Measurements from ENCODE around the gene CFLAR. TPM values are rescaled to one million over a fixed set of nuclear protein-coding genes. Genes with fewer than 3 reads are reported as not detected.
A peak's percentile ranks its signal among the peaks of the same experiment; 100 is the strongest.
"Not testable (repeated sequence)": the region's sequence is repeated elsewhere in the genome, so short reads cannot be mapped to it uniquely, and the experiment has no call there.

The CFLAR gene
- total RNA-seq, 2 donors from 2014 or later = 165 to 315 TPM

- no peak overlapping the region for H3K27ac ChIP-seq
- TF ChIP-seq CTCF (IDR thresholded peaks at IDR 0.05) = no peak
- peaks cover 4 to 8% of the 10 kb centered on the region in 2 donors for H3K4me1 ChIP-seq (ENCODE audit: control insufficient read depth in 1 of 2, low read depth in 2 of 2)
- no peaks in the 10 kb centered on the region for H3K9me3 ChIP-seq
- no peak for DNase-seq (ENCODE audit: low spot score)
- no peaks in the 10 kb centered on the region for H3K27me3 ChIP-seq (replicated peaks; ENCODE audit: insufficient read depth)
- peaks cover 54% of the 10 kb centered on the region for H3K36me3 ChIP-seq
- ATAC-seq (ENCODE audit: insufficient number of reproducible peaks, low FRiP score, low read depth) = no peak
- no peak overlapping the region for H3K4me3 ChIP-seq
Observed at GRCh38 chr2:201139836-201140604, 24.1 kb downstream of the CFLAR start.

- no peak for TF ChIP-seq CTCF (IDR thresholded peaks at IDR 0.05)
- H3K9me3 ChIP-seq = no peaks in the 10 kb centered on the region
- no peak overlapping the region for H3K27ac ChIP-seq
- peaks cover 22% of the 10 kb centered on the region for H3K36me3 ChIP-seq
- H3K27me3 ChIP-seq (replicated peaks; ENCODE audit: insufficient read depth) = no peaks in the 10 kb centered on the region
- peaks cover 7 to 10% of the 10 kb centered on the region in 2 donors for H3K4me1 ChIP-seq (ENCODE audit: control insufficient read depth in 1 of 2, low read depth in 2 of 2)
- no peak for DNase-seq (ENCODE audit: low spot score)
- ATAC-seq (ENCODE audit: insufficient number of reproducible peaks, low FRiP score, low read depth) = no peak
- H3K4me3 ChIP-seq = no peak overlapping the region
Observed at GRCh38 chr2:201144101-201145051, 28.4 kb downstream of the CFLAR start.

- Histone ChIP-seq H3K27ac (peak overlapping the region; percentile 29 to 48), H3K9me3 (no peaks in the 10 kb centered on the region), H3K36me3 (peaks cover 17% of the 10 kb centered on the region)
Observed at GRCh38 chr2:201148434-201148990, 32.5 kb downstream of the CFLAR start.

GRCh38 chr2:201149064-201149820 lies 33.3 kb downstream of the CFLAR start:
- peak overlapping the region in 1 of 2 donors; percentile 48 for H3K27ac ChIP-seq
- no peaks in the 10 kb centered on the region for H3K9me3 ChIP-seq
- peaks cover 18 to 28% of the 10 kb centered on the region in 2 donors for H3K4me1 ChIP-seq (ENCODE audit: control insufficient read depth in 1 of 2, low read depth in 2 of 2)
- H3K27me3 ChIP-seq (replicated peaks; ENCODE audit: insufficient read depth) = no peaks in the 10 kb centered on the region
- H3K4me3 ChIP-seq = no peak overlapping the region
- H3K36me3 ChIP-seq = peaks cover 20% of the 10 kb centered on the region
- DNase-seq (ENCODE audit: low spot score) = no peak
- no peak for TF ChIP-seq CTCF (IDR thresholded peaks at IDR 0.05)
- no peak for ATAC-seq (ENCODE audit: insufficient number of reproducible peaks, low FRiP score, low read depth)

More at GRCh38 chr2:201148434-201148990, 32.5 kb downstream of the CFLAR start:
- DNase-seq (ENCODE audit: low spot score) (no peak), ATAC-seq (ENCODE audit: insufficient number of reproducible peaks, low FRiP score, low read depth) (no peak)
- H3K27me3 ChIP-seq (replicated peaks; ENCODE audit: insufficient read depth) = no peaks in the 10 kb centered on the region
- peaks cover 18 to 28% of the 10 kb centered on the region in 2 donors for H3K4me1 ChIP-seq (ENCODE audit: control insufficient read depth in 1 of 2, low read depth in 2 of 2)
- no peak for TF ChIP-seq CTCF (IDR thresholded peaks at IDR 0.05)
- H3K4me3 ChIP-seq = no peak overlapping the region

GRCh38 chr2:201149821-201150165 lies 33.8 kb downstream of the CFLAR start:
- peak overlapping the region in 1 of 2 donors; percentile 4 for H3K27ac ChIP-seq

More at GRCh38 chr2:201149821-201150165, 33.8 kb downstream of the CFLAR start:
- H3K4me3 ChIP-seq; ATAC-seq (ENCODE audit: insufficient number of reproducible peaks, low FRiP score, low read depth); H3K27me3 ChIP-seq (replicated peaks; ENCODE audit: insufficient read depth); H3K9me3 ChIP-seq; DNase-seq (ENCODE audit: low spot score): not testable (repeated sequence)
- peaks cover 18 to 28% of the 10 kb centered on the region in 2 donors for H3K4me1 ChIP-seq (ENCODE audit: control insufficient read depth in 1 of 2, low read depth in 2 of 2)
- H3K36me3 ChIP-seq = peaks cover 22% of the 10 kb centered on the region

Data from thoracic aorta (tissue), 2 donors.